Measurements from ENCODE around the gene NAA80.
A peak's percentile ranks its signal among the peaks of the same experiment; 100 is the strongest.

The NAA80 gene

GRCh38 chr3:50298836-50299637 is at the start of gene NAA80, which contains the start of gene HYAL3:
Gene NAA80 (minus strand): TSS chr3:50299405. CDS start chr3:50297463, 1,942 bp downstream.
Gene HYAL3 (minus strand): TSS chr3:50299405. CDS start chr3:50295602, 3,803 bp downstream.
- peak; percentile 100 for DNase-seq

GRCh38 chr3:50347187-50347813 is 48.1 kb upstream of the NAA80 start:
- peak; percentile 81 for DNase-seq

GRCh38 chr3:50345586-50346234 is 46.5 kb upstream of the NAA80 start, which contains the start of gene ZMYND10:
Gene ZMYND10 (minus strand): TSS chr3:50345732. CDS start chr3:50345579, 153 bp downstream.
- peak; percentile 87 for DNase-seq

GRCh38 chr3:50345008-50345407 is 45.8 kb upstream of the NAA80 start:
- DNase-seq = no peak

GRCh38 chr3:50342813-50343633 is 43.8 kb upstream of the NAA80 start:
- no peak for DNase-seq

- DNase-seq = no peak
Measured at GRCh38 chr3:50341996-50342650, 42.9 kb upstream of the NAA80 start.

- DNase-seq = peak; percentile 26
Measured at GRCh38 chr3:50341537-50341936, 42.3 kb upstream of the NAA80 start.

GRCh38 chr3:50340448-50341329 is 41.5 kb upstream of the NAA80 start, which contains the start of gene RASSF1:
Gene RASSF1 (minus strand): TSS chr3:50340836. CDS start chr3:50340805, 31 bp downstream.
- peak; percentile 89 for DNase-seq

- no peak for DNase-seq
Measured at GRCh38 chr3:50340147-50340447, 40.9 kb upstream of the NAA80 start.

GRCh38 chr3:50339485-50340146 is 40.4 kb upstream of the NAA80 start:
- no peak for DNase-seq

- DNase-seq = no peak
Measured at GRCh38 chr3:50338965-50339364, 39.8 kb upstream of the NAA80 start.

- DNase-seq = peak; percentile 99
Measured at GRCh38 chr3:50337175-50337861, 38.1 kb upstream of the NAA80 start.

GRCh38 chr3:50336452-50337174 is 37.4 kb upstream of the NAA80 start:
- no peak for DNase-seq

GRCh38 chr3:50334339-50335075 is 35.3 kb upstream of the NAA80 start:
- no peak for DNase-seq

GRCh38 chr3:50333744-50334328 is 34.6 kb upstream of the NAA80 start:
- DNase-seq = no peak

- no peak for DNase-seq
Measured at GRCh38 chr3:50331364-50331907, 32.2 kb upstream of the NAA80 start.

GRCh38 chr3:50330330-50330729 is 31.1 kb upstream of the NAA80 start:
- no peak for DNase-seq

All from stimulated activated CD4-positive, alpha-beta T cell treated with anti-CD3 and anti-CD28 coated beads, Interleukin-15, amount 100 ng/mL, for 24 hours (primary cell).